Breast epithelium (tissue), 3 donors: ENCODE results near the gene SLC22A31.

Source experiments
- CTCF ChIP-seq, 3 donors: fragments of 450-650 bp; IDR thresholded peaks; one replicate each; pipeline ENCODE4 v1.5.1; 2016 to 2017; ENCODE audit warnings: antibody characterized with exemption in 3 of 3, mild to moderate bottlenecking in 3 of 3, moderate library complexity in 3 of 3
- POLR2A ChIP-seq: fragments of 450-650 bp; IDR thresholded peaks from one replicate; pipeline ENCODE4 v1.6.1; 2016; ENCODE audit warnings: antibody characterized with exemption, mild to moderate bottlenecking, moderate library complexity
- POLR2AphosphoS5 ChIP-seq, 3 donors: sonication (generic); formaldehyde crosslinking; IDR thresholded peaks; one replicate each; pipeline ENCODE4 v1.6.1; 2017; ENCODE audit warnings: antibody characterized with exemption in 3 of 3

DNA sequence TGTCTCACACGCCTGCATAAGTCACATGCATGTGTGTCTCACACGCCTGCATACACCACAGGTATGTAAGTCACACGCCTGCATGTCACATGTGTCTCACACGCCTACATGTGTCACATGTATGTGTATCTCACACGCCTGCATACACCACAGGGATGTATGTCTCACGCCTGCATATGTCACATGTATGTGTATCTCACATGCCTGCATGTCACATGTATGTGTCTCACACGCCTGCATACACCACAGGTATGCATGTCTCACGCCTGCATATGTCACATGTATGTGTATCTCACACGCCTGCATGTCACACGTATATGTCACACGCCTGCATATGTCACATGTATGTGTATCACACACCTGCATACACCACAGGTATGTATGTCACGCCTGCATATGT, 42.6 kb downstream of the SLC22A31 start:
- TF ChIP-seq CTCF (IDR thresholded peaks at IDR 0.05), result no peak
- no peak for TF ChIP-seq POLR2A
- TF ChIP-seq POLR2AphosphoS5 (IDR thresholded peaks at IDR 0.05), result no peak
